Mucosa of descending colon (tissue), 3 donors: Measurements from ENCODE around the gene NLRP14. TPM values are rescaled to one million over a fixed set of nuclear protein-coding genes. Genes with fewer than 3 reads are reported as not detected.

Experiments
- ATAC-seq: fragments of 200-7000 bp; cut with Tn5 transposase; one replicate; pipeline ENCODE4 v1.9.1; 2020; ENCODE audit warnings: mild to moderate bottlenecking, moderate library complexity
- DNase-seq, 3 donors: peaks; one replicate each; pipeline ENCODE4 v3.0.0-alpha.2; 2020
- H3K36me3 ChIP-seq: fragments of 200-600 bp; one replicate; pipeline ENCODE4 v1.8.0; 2021; ENCODE audit warnings: low read depth, mild to moderate bottlenecking
- H3K4me1 ChIP-seq: fragments of 200-600 bp; one replicate; pipeline ENCODE4 v1.8.0; 2021; ENCODE audit warnings: low read depth, mild to moderate bottlenecking
- H3K4me3 ChIP-seq: fragments of 200-600 bp; one replicate; pipeline ENCODE4 v1.8.0; 2021; ENCODE audit warnings: mild to moderate bottlenecking
- H3K9me3 ChIP-seq: fragments of 200-600 bp; one replicate; pipeline ENCODE4 v1.8.0; 2021; ENCODE audit warnings: mild to moderate bottlenecking
- intact Hi-C, 2 donors: fragments of 100-400 bp; cut with DNase I in 1 of 2; cut with micrococcal nuclease in 1 of 2; formaldehyde crosslinking; loops; one replicate each; pipeline versions ENCODE4 v1.11.0 to v1.11.1; 2022; cut with DNase I, micrococcal nuclease
- total RNA-seq, 3 donors: library from RNA; stranded (reverse); fragmentation: NEBNext Ultra II Directional in 2 of 3; extraction: Animal tissue kit (Norgen Biotek cat#: 25700) in 2 of 3; gene quantifications; one replicate each; pipeline versions ENCODE4 v1.2.1 to v1.2.4, GENCODE V29; 2021 to 2023
- TF ChIP-seq, protein P1 (sequence below): fragments of 200-600 bp; IDR thresholded peaks from one replicate; pipeline ENCODE4 v1.8.0; 2022; ENCODE audit warnings: antibody characterized with exemption, mild to moderate bottlenecking
- donor health status: DM: no; HTN: no; CAD: no; lungs with moderate emphysema.
- donor health status: DM: no; HTN: no; CAD: no.
- donor health status: DM: no; HTN: yes; CAD: no.

NLRP14 gene
- total RNA-seq, 3 donors from 2014 or later: 0.17 to 0.25 (median 0.24) TPM

DNA sequence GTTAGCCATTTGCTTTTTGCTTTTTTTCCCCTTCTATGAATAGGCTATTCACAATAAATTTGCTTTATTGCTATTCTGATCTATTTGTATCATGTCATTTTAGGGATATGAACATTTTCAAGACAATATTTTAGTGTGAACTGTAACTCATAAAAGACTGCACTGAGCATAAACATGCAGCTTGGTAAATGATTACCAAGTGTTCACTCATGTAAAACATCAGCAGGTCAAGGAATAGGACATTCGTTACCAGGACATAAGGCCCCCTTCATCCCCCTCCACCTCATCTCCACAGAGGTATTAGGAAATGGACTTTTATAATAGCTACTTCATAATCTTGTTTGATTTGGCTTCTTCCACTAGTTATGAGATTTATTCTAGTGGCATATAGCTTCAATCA, 12.4 kb downstream of the NLRP14 start:
- peaks cover 2% of the 10 kb centered on the region for H3K4me1 ChIP-seq
- no peak overlapping the region for H3K4me3 ChIP-seq
- TF ChIP-seq, protein P1, sequence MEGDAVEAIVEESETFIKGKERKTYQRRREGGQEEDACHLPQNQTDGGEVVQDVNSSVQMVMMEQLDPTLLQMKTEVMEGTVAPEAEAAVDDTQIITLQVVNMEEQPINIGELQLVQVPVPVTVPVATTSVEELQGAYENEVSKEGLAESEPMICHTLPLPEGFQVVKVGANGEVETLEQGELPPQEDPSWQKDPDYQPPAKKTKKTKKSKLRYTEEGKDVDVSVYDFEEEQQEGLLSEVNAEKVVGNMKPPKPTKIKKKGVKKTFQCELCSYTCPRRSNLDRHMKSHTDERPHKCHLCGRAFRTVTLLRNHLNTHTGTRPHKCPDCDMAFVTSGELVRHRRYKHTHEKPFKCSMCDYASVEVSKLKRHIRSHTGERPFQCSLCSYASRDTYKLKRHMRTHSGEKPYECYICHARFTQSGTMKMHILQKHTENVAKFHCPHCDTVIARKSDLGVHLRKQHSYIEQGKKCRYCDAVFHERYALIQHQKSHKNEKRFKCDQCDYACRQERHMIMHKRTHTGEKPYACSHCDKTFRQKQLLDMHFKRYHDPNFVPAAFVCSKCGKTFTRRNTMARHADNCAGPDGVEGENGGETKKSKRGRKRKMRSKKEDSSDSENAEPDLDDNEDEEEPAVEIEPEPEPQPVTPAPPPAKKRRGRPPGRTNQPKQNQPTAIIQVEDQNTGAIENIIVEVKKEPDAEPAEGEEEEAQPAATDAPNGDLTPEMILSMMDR: no peak
- ATAC-seq: no peak
- no peak for DNase-seq
- no peaks in the 10 kb centered on the region for H3K36me3 ChIP-seq
- H3K9me3 ChIP-seq: no peaks in the 10 kb centered on the region
- intact Hi-C loops: no loop called here

DNA sequence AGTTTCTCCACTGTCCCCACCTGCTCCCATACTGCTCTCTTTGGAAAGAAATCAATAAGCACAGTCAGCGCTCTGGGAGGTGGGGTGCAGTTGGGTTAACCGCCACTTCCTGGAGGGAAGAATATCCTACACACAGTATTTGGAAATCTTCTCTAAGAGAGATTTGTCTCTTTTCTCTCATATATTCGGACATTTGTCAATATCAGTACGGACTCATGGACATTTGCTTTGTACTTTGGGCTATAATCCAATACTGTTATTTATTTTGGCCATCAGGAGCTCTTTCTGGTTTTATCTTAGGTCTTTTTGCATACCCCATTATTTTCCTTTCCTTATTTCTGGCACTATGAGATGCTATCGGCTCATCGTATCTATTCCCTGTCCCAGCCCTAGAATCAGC, 13.7 kb downstream of the NLRP14 start:
- no peak for ATAC-seq
- intact Hi-C loops: no loop called here

DNA sequence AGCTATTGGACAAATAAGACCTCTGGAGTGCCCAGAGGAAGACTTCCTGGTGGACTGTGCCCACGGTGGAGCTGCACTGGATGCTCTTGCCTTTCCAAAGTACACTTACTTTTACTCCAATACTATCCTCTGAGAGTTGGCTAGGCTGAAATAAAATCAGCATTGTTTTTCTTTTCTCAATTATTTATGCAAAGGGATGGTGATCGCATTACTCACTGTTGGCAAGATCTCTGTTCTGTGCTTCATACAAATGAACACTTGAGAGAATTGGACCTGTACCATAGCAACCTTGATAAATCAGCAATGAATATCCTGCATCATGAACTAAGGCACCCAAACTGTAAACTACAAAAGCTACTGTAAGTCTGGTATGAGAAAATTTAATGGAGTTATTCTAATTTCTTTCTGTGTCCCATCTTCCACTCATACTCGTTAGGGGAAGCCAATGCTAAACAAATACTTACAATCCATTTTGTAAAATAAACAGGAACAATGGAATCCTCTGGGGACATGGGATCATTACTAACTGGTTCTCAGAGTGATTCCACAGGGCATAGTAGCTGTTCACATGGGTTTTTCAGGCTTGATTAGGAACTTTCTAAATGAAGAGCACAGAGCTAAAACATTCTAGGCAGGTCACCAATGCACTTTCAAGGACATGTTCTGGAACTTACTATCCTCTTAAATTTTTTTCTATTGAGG, 26.3 kb downstream of the NLRP14 start:
- ATAC-seq (no peak), DNase-seq (no peak)
- no peaks in the 10 kb centered on the region for H3K36me3 ChIP-seq
- no peaks in the 10 kb centered on the region for H3K4me1 ChIP-seq
- H3K4me3 ChIP-seq: no peak overlapping the region
- TF ChIP-seq, protein P1: no peak
- H3K9me3 ChIP-seq: no peaks in the 10 kb centered on the region
- intact Hi-C loops: no loop called here

More for the DNA sequence above, 13.7 kb downstream of the NLRP14 start:
- no peaks in the 10 kb centered on the region for H3K36me3 ChIP-seq
- no peak for DNase-seq
- H3K4me3 ChIP-seq: no peak overlapping the region
- peaks cover 2% of the 10 kb centered on the region for H3K4me1 ChIP-seq
- TF ChIP-seq, protein P1: no peak
- H3K9me3 ChIP-seq: no peaks in the 10 kb centered on the region

DNA sequence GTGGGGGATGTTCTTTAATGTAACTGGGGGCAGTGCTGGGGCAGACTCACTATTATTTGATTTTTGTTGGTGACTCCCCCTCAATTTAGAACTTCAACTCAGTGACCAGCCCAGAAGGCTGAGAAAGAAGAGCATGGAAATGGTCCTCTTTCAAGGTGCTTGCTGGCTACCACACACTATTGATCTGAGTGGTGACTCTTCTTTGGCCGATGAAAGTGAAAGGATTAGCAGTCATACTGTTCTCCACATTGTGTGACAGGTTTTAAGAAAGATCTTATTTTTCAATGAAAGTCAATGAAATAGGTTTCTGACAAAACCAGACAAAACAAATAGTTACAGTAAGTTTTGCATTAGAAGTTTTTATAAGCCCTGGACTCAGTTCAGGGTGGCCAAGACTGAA, 29.9 kb downstream of the NLRP14 start:
- no peaks in the 10 kb centered on the region for H3K36me3 ChIP-seq
- no peak overlapping the region for H3K4me3 ChIP-seq
- intact Hi-C loops: no loop called here
- TF ChIP-seq, protein P1: no peak
- H3K9me3 ChIP-seq: no peaks in the 10 kb centered on the region
- DNase-seq (no peak), ATAC-seq (no peak)
- H3K4me1 ChIP-seq: no peaks in the 10 kb centered on the region

DNA sequence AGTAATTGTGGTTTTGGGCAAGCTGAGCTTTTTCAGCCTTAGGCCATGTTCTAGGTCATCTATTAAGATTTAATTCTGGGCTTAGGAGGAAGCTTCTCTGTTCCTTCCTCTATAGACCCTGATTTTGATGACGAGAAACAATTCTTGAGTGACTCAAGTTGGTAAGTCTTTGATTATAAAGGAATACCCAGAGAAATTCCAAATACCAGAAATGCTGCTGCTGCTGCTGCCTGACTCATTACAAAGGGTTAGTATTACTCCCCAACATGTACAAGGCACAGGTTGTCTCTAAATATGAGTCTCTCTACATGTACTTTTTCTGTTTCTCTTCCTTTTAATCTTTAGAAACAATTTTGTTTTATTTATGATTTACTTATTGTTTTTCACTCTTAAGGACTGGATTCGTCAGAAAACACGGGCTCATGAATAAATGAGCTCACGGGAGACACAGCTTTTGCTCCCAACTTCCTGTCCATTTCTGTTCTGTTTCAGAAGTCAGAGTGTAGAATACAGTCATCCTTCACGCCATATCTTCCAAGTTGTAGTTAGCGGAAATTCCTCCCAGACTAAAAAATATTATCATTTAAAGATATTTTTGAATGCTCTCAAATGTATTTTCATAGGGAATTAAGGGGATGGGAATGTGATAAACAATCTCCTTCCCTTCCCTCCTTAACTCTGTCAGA, 36.7 kb downstream of the NLRP14 start:
- intact Hi-C loops: no loop called here
- DNase-seq: no peak
- H3K4me1 ChIP-seq: no peaks in the 10 kb centered on the region
- H3K4me3 ChIP-seq: no peak overlapping the region
- no peaks in the 10 kb centered on the region for H3K36me3 ChIP-seq
- H3K9me3 ChIP-seq: no peaks in the 10 kb centered on the region
- TF ChIP-seq, protein P1: no peak
- ATAC-seq: no peak
